Measurements from ENCODE around the gene AIF1. TPM values are rescaled to one million over a fixed set of nuclear protein-coding genes. Genes with fewer than 3 reads are reported as not detected.

Gene AIF1
- total RNA-seq, 3 donors from 2014 or later (not counting 1 experiment from before 2014, with no cell fraction given): 8.7 to 47.0 (median 17.9) TPM

DNA sequence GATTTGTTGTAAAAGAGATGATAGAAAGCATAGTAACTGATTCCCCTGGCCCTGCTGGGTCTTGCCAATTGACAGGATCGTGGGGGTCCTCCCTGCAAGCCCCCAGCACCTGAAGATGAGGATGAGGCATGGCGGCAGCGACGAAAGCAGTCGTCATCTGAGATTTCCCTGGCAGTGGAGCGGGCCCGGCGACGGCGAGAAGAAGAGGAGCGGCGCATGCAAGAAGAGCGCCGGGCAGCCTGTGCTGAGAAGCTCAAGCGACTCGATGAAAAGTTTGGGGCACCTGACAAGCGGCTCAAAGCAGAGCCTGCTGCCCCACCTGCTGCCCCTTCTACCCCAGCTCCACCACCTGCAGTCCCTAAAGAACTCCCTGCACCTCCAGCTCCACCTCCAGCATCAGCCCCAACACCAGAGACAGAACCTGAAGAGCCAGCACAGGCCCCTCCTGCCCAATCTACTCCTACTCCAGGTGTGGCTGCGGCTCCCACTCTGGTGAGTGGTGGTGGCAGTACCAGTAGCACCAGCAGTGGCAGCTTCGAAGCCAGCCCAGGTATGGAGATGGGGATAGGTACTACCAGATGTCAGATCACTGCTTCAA is 12.8 kb downstream of the AIF1 start:
- Histone ChIP-seq H3K4me1 (ENCODE audit: control insufficient read depth, insufficient read depth, low read length) (no peaks in the 10 kb centered on the region), H3K27me3 (ENCODE audit: control insufficient read depth, insufficient read depth, low read length) (no peaks in the 10 kb centered on the region), H3K36me3 (ENCODE audit: control insufficient read depth, insufficient read depth, low read length) (peaks cover 86% of the 10 kb centered on the region), H3K4me3 (ENCODE audit: low read length) (no peak overlapping the region), H3K27ac (ENCODE audit: low read length) (no peak overlapping the region), H3K9me3 (ENCODE audit: control insufficient read depth, insufficient read depth, low read length) (no peaks in the 10 kb centered on the region)
- ATAC-seq: no peak
- H3K9me3 Mint-ChIP-seq: no peaks in the 10 kb centered on the region
- no peaks in the 10 kb centered on the region for H3K27me3 Mint-ChIP-seq (ENCODE audit: low read depth in 2 of 2)
- WGBS (ENCODE audit: insufficient coverage): 98% methylated on average over 19 of the region's 19 CpGs
- no peak for DNase-seq
- TF ChIP-seq CTCF (IDR thresholded peaks at IDR 0.05): no peak
- H3K4me3 Mint-ChIP-seq: no peak overlapping the region
- H3K27ac Mint-ChIP-seq: peak overlapping the region; percentile 39 to 43
- intact Hi-C loops (cut with micrococcal nuclease): no loop called here
- peaks cover 8 to 21% of the 10 kb centered on the region in 2 donors for H3K4me1 Mint-ChIP-seq
- H3K36me3 Mint-ChIP-seq: peaks cover 24% of the 10 kb centered on the region

DNA sequence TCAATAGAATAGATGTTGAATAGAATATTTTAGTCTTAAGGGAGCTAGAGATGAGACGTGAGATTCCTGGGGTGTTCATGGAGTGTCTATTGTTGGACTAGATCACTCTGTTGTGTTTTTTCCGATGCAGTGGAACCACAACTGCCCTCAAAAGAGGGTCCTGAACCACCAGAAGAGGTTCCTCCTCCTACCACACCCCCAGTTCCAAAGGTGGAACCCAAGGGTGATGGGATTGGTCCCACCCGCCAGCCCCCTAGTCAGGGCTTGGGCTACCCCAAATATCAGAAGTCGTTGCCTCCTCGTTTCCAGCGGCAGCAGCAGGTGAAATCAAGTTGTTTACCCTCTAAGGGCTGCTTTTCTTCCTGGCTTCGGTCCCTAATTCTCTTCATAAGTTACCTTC is 14.0 kb downstream of the AIF1 start:
- no peak overlapping the region for H3K27ac Mint-ChIP-seq
- intact Hi-C loops (cut with micrococcal nuclease): no loop called here

DNA sequence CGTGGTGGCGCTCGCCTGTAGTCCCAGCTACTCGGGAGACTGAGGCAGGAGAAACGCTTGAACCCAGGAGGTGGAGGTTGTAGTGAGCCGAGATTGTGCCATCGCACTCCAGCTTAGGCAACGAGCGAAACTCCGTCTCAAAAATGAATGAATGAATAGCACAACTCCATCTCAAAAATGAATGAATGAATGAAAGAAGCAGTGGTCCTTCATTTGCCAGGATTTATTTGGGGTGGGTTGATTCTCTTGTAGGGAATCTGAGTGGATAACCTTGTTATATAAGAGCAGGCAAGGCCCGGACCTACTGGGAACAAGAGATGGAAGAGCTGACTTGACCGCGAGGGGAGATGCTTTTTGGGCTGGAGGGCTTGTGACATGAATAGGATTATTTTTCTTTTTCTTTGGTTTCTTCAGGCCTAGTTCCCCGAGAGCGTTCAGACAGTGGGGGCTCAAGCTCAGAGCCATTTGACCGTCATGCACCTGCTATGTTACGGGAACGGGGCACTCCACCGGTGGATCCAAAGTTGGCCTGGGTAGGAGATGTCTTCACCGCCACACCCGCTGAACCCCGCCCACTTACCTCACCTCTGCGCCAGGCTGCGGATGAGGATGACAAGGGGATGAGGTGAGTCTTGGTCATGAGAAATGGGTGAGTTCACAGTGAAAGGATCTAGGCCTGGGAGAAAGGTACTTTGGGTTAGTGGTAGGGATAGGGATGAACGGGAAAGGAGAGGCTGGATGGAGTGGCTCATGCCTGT is 15.3 kb downstream of the AIF1 start:
- H3K27me3 Mint-ChIP-seq (ENCODE audit: low read depth in 2 of 2): no peaks in the 10 kb centered on the region
- DNase-seq: no peak
- no peak overlapping the region for H3K4me3 Mint-ChIP-seq
- peak overlapping the region; percentile 26 to 54 for H3K27ac Mint-ChIP-seq
- Histone ChIP-seq H3K4me3 (ENCODE audit: low read length) (no peak overlapping the region), H3K4me1 (ENCODE audit: control insufficient read depth, insufficient read depth, low read length) (no peaks in the 10 kb centered on the region), H3K9me3 (ENCODE audit: control insufficient read depth, insufficient read depth, low read length) (no peaks in the 10 kb centered on the region), H3K27me3 (ENCODE audit: control insufficient read depth, insufficient read depth, low read length) (no peaks in the 10 kb centered on the region), H3K27ac (ENCODE audit: low read length) (no peak overlapping the region), H3K36me3 (ENCODE audit: control insufficient read depth, insufficient read depth, low read length) (peaks cover 94% of the 10 kb centered on the region)
- ATAC-seq: no peak
- intact Hi-C loops (cut with micrococcal nuclease): no loop called here
- no peak for TF ChIP-seq CTCF (IDR thresholded peaks at IDR 0.05)
- peaks cover 6 to 30% of the 10 kb centered on the region in 2 donors for H3K4me1 Mint-ChIP-seq
- H3K9me3 Mint-ChIP-seq: no peaks in the 10 kb centered on the region
- peaks cover 24% of the 10 kb centered on the region for H3K36me3 Mint-ChIP-seq
- WGBS (ENCODE audit: insufficient coverage): 95% methylated on average over 25 of the region's 25 CpGs

More for the DNA sequence above, 14.0 kb downstream of the AIF1 start:
- Mint-ChIP-seq H3K27me3 (ENCODE audit: low read depth in 2 of 2) (no peaks in the 10 kb centered on the region), H3K9me3 (no peaks in the 10 kb centered on the region), H3K36me3 (peaks cover 24% of the 10 kb centered on the region), H3K4me3 (no peak overlapping the region), H3K4me1 (peaks cover 6 to 28% of the 10 kb centered on the region in 2 donors)
- no peaks in the 10 kb centered on the region for H3K27me3 ChIP-seq (ENCODE audit: control insufficient read depth, insufficient read depth, low read length)
- no peaks in the 10 kb centered on the region for H3K9me3 ChIP-seq (ENCODE audit: control insufficient read depth, insufficient read depth, low read length)
- no peak overlapping the region for H3K27ac ChIP-seq (ENCODE audit: low read length)
- TF ChIP-seq CTCF (IDR thresholded peaks at IDR 0.05): no peak
- ATAC-seq: no peak
- peaks cover 92% of the 10 kb centered on the region for H3K36me3 ChIP-seq (ENCODE audit: control insufficient read depth, insufficient read depth, low read length)
- 94% methylated on average over 7 of the region's 7 CpGs for WGBS (ENCODE audit: insufficient coverage)
- no peaks in the 10 kb centered on the region for H3K4me1 ChIP-seq (ENCODE audit: control insufficient read depth, insufficient read depth, low read length)
- no peak for DNase-seq
- H3K4me3 ChIP-seq (ENCODE audit: low read length): no peak overlapping the region
